Activated T-cell treated with anti-CD3 and anti-CD28 coated beads, Interleukin-2, amount 50 U/mL, for 24 hours (primary cell): ENCODE data around the gene CREG2.
"Not testable (repeated sequence)": the region's sequence is repeated elsewhere in the genome, so short reads cannot be mapped to it uniquely, and the experiment has no call there.

Experiments
- DNase-seq: peaks from one replicate; pipeline ENCODE4 v3.0.0-alpha.2; 2020
- H3K27ac Mint-ChIP-seq: 2 replicates; pipeline ENCODE4 v1.8.0; 2020; ENCODE audit warnings: mild to moderate bottlenecking, mixed read lengths
- H3K27me3 Mint-ChIP-seq: 2 replicates; pipeline ENCODE4 v1.8.0; 2020; ENCODE audit warnings: mixed read lengths
- H3K36me3 Mint-ChIP-seq: 2 replicates; pipeline ENCODE4 v1.8.0; 2020; ENCODE audit warnings: low read depth, mixed read lengths
- H3K4me1 Mint-ChIP-seq: 2 replicates; pipeline ENCODE4 v1.8.0; 2020; ENCODE audit warnings: low read depth, mixed read lengths
- H3K4me3 Mint-ChIP-seq: 2 replicates; pipeline ENCODE4 v1.8.0; 2020; ENCODE audit warnings: mild to moderate bottlenecking, moderate library complexity, mixed read lengths
- H3K9me3 Mint-ChIP-seq: 2 replicates; pipeline ENCODE4 v1.8.0; 2020; ENCODE audit warnings: mixed read lengths

Gene CREG2

GRCh38 chr2:101354420-101355311 lies 32.6 kb downstream of the CREG2 start:
- Mint-ChIP-seq H3K4me3 (no peak overlapping the region), H3K27ac (no peak overlapping the region), H3K4me1 (peaks cover 4% of the 10 kb centered on the region), H3K9me3 (no peaks in the 10 kb centered on the region), H3K36me3 (no peaks in the 10 kb centered on the region), H3K27me3 (no peaks in the 10 kb centered on the region)
- no peak for DNase-seq

DNA sequence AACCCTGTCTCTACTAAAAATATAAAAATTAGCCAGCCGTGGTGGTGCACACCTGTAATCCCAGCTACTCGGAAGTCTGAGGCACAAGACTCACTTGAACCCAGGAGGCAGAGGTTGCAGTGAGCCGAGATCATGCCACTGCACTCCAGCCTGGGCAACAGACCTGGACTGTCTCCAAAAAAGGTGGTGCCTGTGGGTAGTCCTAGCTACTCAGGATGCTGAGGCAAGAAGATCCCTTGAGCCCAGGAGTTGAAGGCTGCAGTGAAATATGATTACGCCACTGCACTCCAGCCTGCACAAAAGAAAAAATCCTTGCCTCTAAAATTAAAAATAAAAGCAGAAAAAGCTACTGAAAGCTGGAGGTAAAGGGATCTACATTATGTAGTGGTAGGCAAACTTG lies 34.7 kb downstream of the CREG2 start:
- not testable (repeated sequence) for H3K27me3 Mint-ChIP-seq, H3K4me3 Mint-ChIP-seq, H3K9me3 Mint-ChIP-seq, H3K4me1 Mint-ChIP-seq, H3K36me3 Mint-ChIP-seq, DNase-seq, H3K27ac Mint-ChIP-seq

- Mint-ChIP-seq H3K4me1 (peaks cover 4% of the 10 kb centered on the region), H3K9me3 (no peaks in the 10 kb centered on the region), H3K27ac (no peak overlapping the region), H3K4me3 (no peak overlapping the region), H3K36me3 (no peaks in the 10 kb centered on the region), H3K27me3 (no peaks in the 10 kb centered on the region)
- no peak for DNase-seq
Observed at GRCh38 chr2:101351207-101351606, 36.1 kb downstream of the CREG2 start.

GRCh38 chr2:101349893-101350662 lies 37.2 kb downstream of the CREG2 start:
- H3K27ac Mint-ChIP-seq, result no peak overlapping the region

GRCh38 chr2:101348883-101349282 lies 38.4 kb downstream of the CREG2 start:
- no peaks in the 10 kb centered on the region for H3K27me3 Mint-ChIP-seq
- DNase-seq, result no peak

More at GRCh38 chr2:101349893-101350662, 37.2 kb downstream of the CREG2 start:
- Mint-ChIP-seq H3K4me1 (peaks cover 4% of the 10 kb centered on the region), H3K36me3 (no peaks in the 10 kb centered on the region), H3K27me3 (no peaks in the 10 kb centered on the region), H3K4me3 (no peak overlapping the region), H3K9me3 (no peaks in the 10 kb centered on the region)
- no peak for DNase-seq

DNA sequence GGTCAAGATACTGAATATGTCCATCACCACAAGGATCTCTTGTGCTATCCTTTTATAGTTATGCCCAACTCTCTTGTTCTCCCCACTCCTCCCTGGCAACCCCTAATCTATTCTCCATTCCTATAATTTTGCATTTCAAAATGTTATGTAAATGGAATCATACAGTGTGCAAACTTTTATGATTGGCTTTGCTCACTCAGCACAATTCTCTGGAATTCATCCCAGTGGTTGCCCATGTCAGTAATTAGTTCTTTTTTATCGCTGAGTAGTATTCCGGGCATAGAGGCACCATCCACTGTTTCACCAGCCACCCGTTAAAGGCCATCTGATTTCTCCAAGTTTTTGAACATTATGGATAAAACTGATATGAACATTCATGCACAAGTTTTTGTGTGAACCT lies 40.4 kb downstream of the CREG2 start:
- peaks cover 9% of the 10 kb centered on the region for H3K4me1 Mint-ChIP-seq
- no peaks in the 10 kb centered on the region for H3K36me3 Mint-ChIP-seq
- H3K9me3 Mint-ChIP-seq, result no peaks in the 10 kb centered on the region
- no peak overlapping the region for H3K4me3 Mint-ChIP-seq
- no peaks in the 10 kb centered on the region for H3K27me3 Mint-ChIP-seq
- no peak for DNase-seq
- H3K27ac Mint-ChIP-seq, result no peak overlapping the region

More at GRCh38 chr2:101348883-101349282, 38.4 kb downstream of the CREG2 start:
- Mint-ChIP-seq H3K36me3 (no peaks in the 10 kb centered on the region), H3K4me3 (no peak overlapping the region), H3K4me1 (peaks cover 4% of the 10 kb centered on the region), H3K9me3 (no peaks in the 10 kb centered on the region), H3K27ac (no peak overlapping the region)

DNA sequence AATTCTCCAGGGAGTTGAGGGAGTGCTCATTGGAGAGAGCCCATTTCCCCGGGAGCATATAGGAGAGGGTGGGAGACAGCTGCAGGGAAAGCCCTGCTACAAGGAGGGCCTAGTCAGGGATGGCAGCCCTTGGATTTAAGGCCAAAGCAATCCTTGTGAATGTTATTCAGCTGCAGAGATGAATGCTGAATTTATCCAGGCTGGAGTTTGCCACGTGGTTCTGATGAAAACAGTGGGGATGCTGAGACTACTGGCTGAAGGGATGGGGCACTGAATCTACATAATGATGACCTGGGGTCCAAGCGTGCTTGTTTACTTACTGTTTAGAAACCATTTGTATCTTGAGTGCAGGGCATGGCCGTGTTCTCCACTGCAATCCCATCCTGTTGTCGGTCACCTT lies 43.2 kb downstream of the CREG2 start:
- no peak overlapping the region for H3K27ac Mint-ChIP-seq
- no peaks in the 10 kb centered on the region for H3K27me3 Mint-ChIP-seq
- H3K36me3 Mint-ChIP-seq, result no peaks in the 10 kb centered on the region
- no peak overlapping the region for H3K4me3 Mint-ChIP-seq
- H3K4me1 Mint-ChIP-seq, result peaks cover 18% of the 10 kb centered on the region
- H3K9me3 Mint-ChIP-seq, result no peaks in the 10 kb centered on the region
- DNase-seq, result no peak

- Mint-ChIP-seq H3K4me3 (no peak overlapping the region), H3K4me1 (peaks cover 18% of the 10 kb centered on the region), H3K27me3 (no peaks in the 10 kb centered on the region), H3K9me3 (no peaks in the 10 kb centered on the region), H3K27ac (no peak overlapping the region), H3K36me3 (no peaks in the 10 kb centered on the region)
- DNase-seq, result no peak
Observed at GRCh38 chr2:101342625-101343008, 44.7 kb downstream of the CREG2 start.

GRCh38 chr2:101341901-101342624 lies 45.2 kb downstream of the CREG2 start:
- peaks cover 18% of the 10 kb centered on the region for H3K4me1 Mint-ChIP-seq

DNA sequence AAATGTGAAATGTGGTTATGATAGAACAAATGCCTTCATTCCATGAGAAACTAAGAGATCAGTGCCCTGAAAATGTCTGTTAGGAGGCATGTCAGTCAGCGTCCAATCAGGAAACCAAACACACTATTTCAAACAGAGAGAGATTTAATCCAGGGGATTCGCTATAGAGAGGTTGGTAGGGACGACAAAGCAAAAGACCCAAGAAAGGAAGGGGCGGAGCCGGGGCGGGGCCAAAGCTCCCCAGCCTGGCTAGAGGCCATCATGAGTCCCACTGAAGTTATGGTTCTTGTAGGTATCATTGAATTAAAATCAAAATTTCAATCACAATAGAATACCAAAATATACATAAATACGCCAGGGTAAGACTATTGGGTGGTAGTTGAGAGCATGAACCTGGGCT lies 45.9 kb downstream of the CREG2 start:
- peaks cover 18% of the 10 kb centered on the region for H3K4me1 Mint-ChIP-seq
- H3K9me3 Mint-ChIP-seq, result no peaks in the 10 kb centered on the region
- H3K36me3 Mint-ChIP-seq, result no peaks in the 10 kb centered on the region
- DNase-seq, result peak; percentile 54
- H3K27ac Mint-ChIP-seq, result no peak overlapping the region
- H3K4me3 Mint-ChIP-seq, result no peak overlapping the region
- no peaks in the 10 kb centered on the region for H3K27me3 Mint-ChIP-seq

More at GRCh38 chr2:101341901-101342624, 45.2 kb downstream of the CREG2 start:
- Mint-ChIP-seq H3K9me3 (no peaks in the 10 kb centered on the region), H3K4me3 (no peak overlapping the region), H3K27ac (no peak overlapping the region), H3K36me3 (no peaks in the 10 kb centered on the region), H3K27me3 (no peaks in the 10 kb centered on the region)
- peak; percentile 84 for DNase-seq

DNA sequence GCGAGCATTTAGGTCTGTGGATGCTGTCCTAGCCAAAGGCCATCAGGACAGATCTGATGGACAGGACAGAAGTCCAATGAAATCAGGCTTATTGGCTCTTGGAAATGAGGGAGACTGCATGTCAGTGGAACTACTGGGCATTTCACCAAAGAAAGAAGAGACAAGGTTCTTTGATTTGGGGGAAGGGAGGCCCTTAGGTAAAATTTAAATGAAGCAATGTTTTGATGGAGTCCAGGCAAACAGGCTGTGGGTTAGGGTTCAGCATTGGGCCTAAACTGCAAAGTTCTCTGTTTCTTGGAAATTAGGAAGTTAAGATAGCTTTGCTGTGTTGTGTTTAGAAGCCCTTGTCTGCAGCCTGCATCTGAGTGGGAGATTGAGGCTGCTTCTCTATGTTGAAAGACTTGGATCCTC lies 47.2 kb downstream of the CREG2 start:
- Mint-ChIP-seq H3K36me3 (no peaks in the 10 kb centered on the region), H3K9me3 (no peaks in the 10 kb centered on the region), H3K4me3 (no peak overlapping the region), H3K4me1 (peaks cover 18% of the 10 kb centered on the region), H3K27ac (no peak overlapping the region), H3K27me3 (no peaks in the 10 kb centered on the region)
- DNase-seq, result no peak

DNA sequence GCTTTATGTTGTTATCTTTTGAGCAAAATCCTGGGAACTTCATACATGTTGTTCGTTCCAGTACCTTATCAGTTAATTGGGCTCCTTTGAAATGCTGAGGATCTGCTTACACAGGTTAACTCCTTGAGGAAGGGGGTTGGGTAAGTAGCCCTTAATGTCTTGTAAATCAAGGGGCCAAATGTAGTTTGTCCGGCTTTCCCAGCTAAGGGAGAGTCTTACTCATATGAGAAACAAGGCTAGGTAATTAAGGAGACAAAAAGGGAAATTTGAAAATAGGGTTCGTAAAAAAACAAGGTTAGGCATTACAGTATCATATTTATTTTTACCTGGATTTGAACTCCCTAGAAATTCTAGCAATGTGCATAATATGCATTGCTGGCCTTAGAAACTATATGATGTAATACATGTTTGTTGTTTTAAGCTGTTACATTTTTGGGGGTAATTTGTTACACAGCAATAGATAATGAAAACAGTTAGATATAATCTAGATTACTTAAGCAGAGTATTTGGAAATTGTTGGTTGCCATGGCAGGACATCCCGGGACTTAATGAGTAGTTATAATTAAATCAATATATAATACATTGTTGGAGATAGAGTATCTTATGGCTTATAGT lies 47.9 kb downstream of the CREG2 start:
- Mint-ChIP-seq H3K36me3 (no peaks in the 10 kb centered on the region), H3K4me3 (no peak overlapping the region), H3K27me3 (no peaks in the 10 kb centered on the region), H3K4me1 (peaks cover 18% of the 10 kb centered on the region), H3K9me3 (no peaks in the 10 kb centered on the region), H3K27ac (no peak overlapping the region)
- no peak for DNase-seq

GRCh38 chr2:101337877-101338276 lies 49.4 kb downstream of the CREG2 start:
- DNase-seq, result no peak
- no peaks in the 10 kb centered on the region for H3K36me3 Mint-ChIP-seq
- no peak overlapping the region for H3K27ac Mint-ChIP-seq
- H3K4me3 Mint-ChIP-seq, result no peak overlapping the region
- peaks cover 29% of the 10 kb centered on the region for H3K4me1 Mint-ChIP-seq
- H3K9me3 Mint-ChIP-seq, result no peaks in the 10 kb centered on the region
- H3K27me3 Mint-ChIP-seq, result no peaks in the 10 kb centered on the region
